Large intestine (tissue), 3 donors: ENCODE data around the gene SPRED3. TPM values are rescaled to one million over a fixed set of nuclear protein-coding genes. Genes with fewer than 3 reads are reported as not detected.

Experiments used
- DNase-seq, 2 donors: peaks; one replicate each; pipeline versions ENCODE4 v3.0.0 to v3.0.0-alpha.2; 2013
- H3K27ac ChIP-seq: one replicate; pipeline ENCODE4 v1.5.1; 2013; ENCODE audit warnings: low read length
- H3K27me3 ChIP-seq: 2 replicates; pipeline ENCODE4 v1.6.1; 2013; ENCODE audit warnings: low read length; ENCODE audit not compliant: control insufficient read depth, insufficient read depth
- H3K36me3 ChIP-seq: 2 replicates; pipeline ENCODE4 v1.6.1; 2013; ENCODE audit warnings: low read length; ENCODE audit not compliant: control insufficient read depth, insufficient read depth
- H3K4me1 ChIP-seq: one replicate; pipeline ENCODE4 v1.6.1; 2013; ENCODE audit warnings: low read length; ENCODE audit not compliant: control insufficient read depth, insufficient read depth
- H3K4me3 ChIP-seq: one replicate; pipeline ENCODE4 v1.5.1; 2013; ENCODE audit warnings: low read length
- H3K9me3 ChIP-seq: one replicate; pipeline ENCODE4 v1.6.1; 2013; ENCODE audit warnings: mild to moderate bottlenecking, low read depth, low read length, moderate library complexity; ENCODE audit not compliant: control insufficient read depth
- WGBS: methylation state at CpG from one replicate; pipeline ENCODE4 v1.1.5; 2013; ENCODE audit warnings: low lambda C conversion rate; ENCODE audit not compliant: insufficient coverage; 5-methylcytosine and 5-hydroxymethylcytosine counted together
- polyA plus RNA-seq: library from polyadenylated mRNA; unstranded; fragments of 120-200 nt; gene quantifications from one replicate; pipeline ENCODE4 v1.2.1, GENCODE V29; 2013

Gene SPRED3
- polyA plus RNA-seq, 1 donor = 3.9 TPM

GRCh38 chr19:38371081-38371480 lies 17.4 kb upstream of the SPRED3 start:
- Histone ChIP-seq H3K4me1 (peaks cover 8% of the 10 kb centered on the region), H3K9me3 (no peaks in the 10 kb centered on the region), H3K27me3 (no peaks in the 10 kb centered on the region), H3K27ac (no peak overlapping the region), H3K4me3 (no peak overlapping the region), H3K36me3 (peaks cover 1% of the 10 kb centered on the region)
- WGBS = no CpG with 5 or more reads among the region's 6 CpGs
- no peak for DNase-seq

GRCh38 chr19:38373907-38374331 lies 14.6 kb upstream of the SPRED3 start:
- Histone ChIP-seq H3K9me3 (no peaks in the 10 kb centered on the region), H3K4me3 (peak overlapping the region; percentile 49), H3K27ac (peak overlapping the region; percentile 89), H3K27me3 (no peaks in the 10 kb centered on the region), H3K36me3 (peaks cover 17% of the 10 kb centered on the region), H3K4me1 (peaks cover 11% of the 10 kb centered on the region)
- no CpG with 5 or more reads among the region's 6 CpGs for WGBS
- no peak for DNase-seq

DNA sequence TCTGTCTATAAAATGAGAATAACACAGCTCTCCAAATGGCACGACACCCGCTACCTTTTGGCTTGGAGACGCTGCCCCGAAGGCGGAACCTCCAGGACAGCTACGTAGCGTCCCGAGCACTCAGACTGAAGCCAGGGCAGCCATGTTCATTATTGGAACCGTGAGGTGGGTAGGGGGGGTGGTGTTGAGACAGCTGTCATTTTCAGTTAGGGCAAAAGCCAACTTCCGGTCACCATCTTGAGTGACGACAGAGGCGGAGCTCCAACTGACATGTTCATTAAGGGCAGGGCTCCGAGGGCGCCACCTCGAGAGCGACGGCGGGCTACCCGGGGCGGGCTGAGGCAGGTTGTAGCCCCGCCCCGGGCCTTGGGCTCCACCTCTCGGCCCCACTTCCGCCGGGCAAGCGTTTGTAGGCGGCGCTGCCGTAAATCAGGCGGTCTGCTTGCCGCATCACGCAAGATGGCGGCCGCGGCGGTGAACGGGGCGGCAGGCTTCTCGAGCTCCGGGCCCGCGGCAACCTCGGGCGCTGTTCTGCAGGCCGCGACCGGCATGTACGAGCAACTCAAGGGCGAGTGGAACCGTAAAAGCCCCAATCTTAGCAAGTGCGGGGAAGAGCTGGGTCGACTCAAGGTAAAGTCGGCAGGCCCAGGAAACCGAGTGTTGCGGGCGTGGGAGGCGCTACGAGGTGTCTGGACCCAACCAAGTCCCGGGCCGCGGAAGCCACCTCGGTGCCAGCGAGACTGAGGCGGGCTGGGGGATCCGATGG lies 14.0 kb upstream of the SPRED3 start, which contains the start of gene PSMD8:
TSS of gene PSMD8 (plus strand) at position 240 of the 766 bp plus-strand sequence. CDS start at position 271, 31 bp downstream.
- Histone ChIP-seq H3K27me3 (no peaks in the 10 kb centered on the region), H3K27ac (peak within 1 kb of the TSS; percentile 89), H3K36me3 (peaks cover 23% of the 10 kb centered on the region), H3K4me3 (peak within 1 kb of the TSS; percentile 75), H3K4me1 (peaks cover 11% of the 10 kb centered on the region), H3K9me3 (no peaks in the 10 kb centered on the region)
- peak; percentile 100 for DNase-seq
- no CpG with 5 or more reads among the region's 65 CpGs for WGBS

DNA sequence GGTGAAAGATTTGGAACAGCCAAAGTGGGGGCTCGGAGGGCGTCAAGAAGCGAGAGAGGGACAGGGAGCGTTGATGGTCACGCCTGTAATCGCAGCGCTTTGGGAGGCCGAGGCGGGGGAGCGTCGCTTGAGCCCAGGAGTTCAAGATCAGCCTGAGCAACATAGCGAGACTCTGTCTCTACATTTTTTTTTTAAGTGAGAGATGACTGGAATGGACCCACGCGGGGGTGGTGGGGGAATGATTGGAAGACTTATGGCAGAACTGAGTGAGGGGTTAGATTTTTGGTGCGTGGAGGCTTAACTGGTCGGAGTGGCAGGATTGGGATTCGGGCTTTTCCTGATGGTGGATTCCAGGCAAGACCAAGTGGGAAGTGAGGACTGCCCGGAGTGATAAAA lies 13.4 kb upstream of the SPRED3 start:
- peak overlapping the region; percentile 88 for H3K27ac ChIP-seq
- H3K36me3 ChIP-seq = peaks cover 25% of the 10 kb centered on the region
- no peaks in the 10 kb centered on the region for H3K9me3 ChIP-seq
- no CpG with 5 or more reads among the region's 18 CpGs for WGBS
- H3K4me3 ChIP-seq = peak overlapping the region; percentile 75
- peaks cover 11% of the 10 kb centered on the region for H3K4me1 ChIP-seq
- H3K27me3 ChIP-seq = no peaks in the 10 kb centered on the region
- DNase-seq = no peak

DNA sequence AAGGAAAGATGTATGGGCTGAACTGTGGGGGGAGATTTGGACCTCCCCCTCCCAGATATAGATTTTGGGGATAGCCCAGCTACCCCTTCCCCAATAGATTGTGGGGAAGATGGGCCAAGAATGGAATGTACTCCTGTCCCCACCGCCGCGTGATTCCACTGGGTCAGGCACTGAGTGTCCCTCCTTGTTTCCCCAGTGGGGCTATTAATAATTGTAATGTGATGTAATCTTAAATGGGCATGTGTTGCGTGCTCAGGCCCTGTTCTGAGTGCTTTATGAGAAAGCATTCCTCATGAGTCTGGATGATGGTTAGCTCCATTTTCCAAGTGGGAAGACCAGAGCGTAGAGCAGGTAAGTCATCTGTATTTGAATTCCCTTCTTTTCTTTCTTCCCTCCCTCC lies 12.7 kb upstream of the SPRED3 start:
- no peak for DNase-seq

DNA sequence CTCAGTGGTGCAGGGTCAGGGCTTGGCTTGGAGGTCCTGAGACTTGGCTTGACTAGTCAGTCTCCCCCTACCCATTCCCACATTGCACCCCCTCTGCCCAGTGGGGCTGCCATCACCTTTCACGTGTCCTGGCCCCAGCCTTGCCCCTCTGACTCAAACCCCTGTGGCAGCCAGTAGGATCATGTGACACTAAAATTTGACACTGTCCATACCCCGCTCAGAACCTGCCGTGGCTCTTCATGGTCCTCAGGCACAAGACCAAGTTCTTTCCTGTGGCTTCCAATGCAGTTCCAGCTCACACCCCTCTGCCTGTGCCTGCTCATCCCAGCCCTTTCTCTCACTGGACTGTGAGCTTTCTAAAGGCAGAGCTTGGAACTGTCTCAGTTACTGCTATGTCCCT lies 11.9 kb upstream of the SPRED3 start:
- DNase-seq = no peak
- Histone ChIP-seq H3K4me1 (peaks cover 11% of the 10 kb centered on the region), H3K36me3 (peaks cover 39% of the 10 kb centered on the region), H3K27me3 (no peaks in the 10 kb centered on the region), H3K4me3 (no peak overlapping the region), H3K9me3 (no peaks in the 10 kb centered on the region), H3K27ac (no peak overlapping the region)
- WGBS = no CpG with 5 or more reads among the region's 3 CpGs

More for the DNA sequence above, 12.7 kb upstream of the SPRED3 start:
- Histone ChIP-seq H3K27ac (no peak overlapping the region), H3K4me3 (peak overlapping the region; percentile 75), H3K9me3 (no peaks in the 10 kb centered on the region), H3K27me3 (no peaks in the 10 kb centered on the region), H3K4me1 (peaks cover 11% of the 10 kb centered on the region), H3K36me3 (peaks cover 31% of the 10 kb centered on the region)
- WGBS = no CpG with 5 or more reads among the region's 5 CpGs

DNA sequence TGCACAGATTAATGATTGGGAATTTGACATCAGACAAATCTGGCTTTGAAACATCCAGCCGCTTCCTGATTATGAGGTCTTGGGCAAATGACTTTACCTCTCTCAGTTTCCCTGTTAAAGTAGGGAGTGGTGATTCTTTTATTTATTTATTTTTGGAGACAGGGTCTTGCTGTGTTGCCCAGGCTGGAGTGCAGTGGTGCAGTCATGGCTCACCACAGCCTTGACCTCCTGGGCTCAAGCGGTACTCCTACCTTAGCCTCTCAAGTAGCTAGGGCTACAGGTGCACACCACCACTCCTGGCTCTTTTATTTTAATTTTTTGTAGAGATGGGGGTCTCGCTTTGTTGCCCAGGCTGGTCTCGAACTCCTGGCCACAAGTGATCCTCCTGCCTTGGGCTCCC lies 11.4 kb upstream of the SPRED3 start:
- Histone ChIP-seq H3K36me3 (peaks cover 44% of the 10 kb centered on the region), H3K4me3 (no peak overlapping the region), H3K4me1 (peaks cover 11% of the 10 kb centered on the region), H3K9me3 (no peaks in the 10 kb centered on the region), H3K27ac (no peak overlapping the region), H3K27me3 (no peaks in the 10 kb centered on the region)
- no CpG with 5 or more reads among the region's 4 CpGs for WGBS
- no peak for DNase-seq

DNA sequence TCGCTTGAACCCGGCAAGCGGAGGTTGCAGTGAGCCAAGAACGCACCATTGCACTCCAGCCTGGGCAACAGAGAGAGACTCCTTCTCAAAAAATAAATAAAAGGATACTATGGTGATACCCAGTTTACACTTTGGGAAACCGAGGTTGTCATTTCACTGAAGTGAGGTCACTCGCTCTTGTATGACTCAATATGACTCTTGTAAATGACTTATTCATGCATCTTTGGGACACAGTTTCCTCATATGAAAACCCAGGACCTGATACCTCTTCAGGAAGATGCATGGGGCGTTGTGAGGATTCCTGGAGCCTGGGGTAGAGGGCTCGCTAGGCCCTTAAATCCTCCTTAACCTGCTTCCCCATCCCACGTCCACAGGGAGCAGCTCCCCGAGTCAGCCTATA lies 9.6 kb upstream of the SPRED3 start:
- H3K27ac ChIP-seq = no peak overlapping the region
- H3K9me3 ChIP-seq = no peaks in the 10 kb centered on the region
- peaks cover 11% of the 10 kb centered on the region for H3K4me1 ChIP-seq
- no peak overlapping the region for H3K4me3 ChIP-seq
- no CpG with 5 or more reads among the region's 10 CpGs for WGBS
- H3K36me3 ChIP-seq = peaks cover 59% of the 10 kb centered on the region
- no peaks in the 10 kb centered on the region for H3K27me3 ChIP-seq
- no peak for DNase-seq

- H3K27me3 ChIP-seq = peaks cover 18% of the 10 kb centered on the region
- peaks cover 6% of the 10 kb centered on the region for H3K4me1 ChIP-seq
- no peak overlapping the region for H3K4me3 ChIP-seq
- no peak overlapping the region for H3K27ac ChIP-seq
- WGBS = no CpG with 5 or more reads among the region's 9 CpGs
- peaks cover 64% of the 10 kb centered on the region for H3K36me3 ChIP-seq
- DNase-seq = no peak
- peaks cover 3% of the 10 kb centered on the region for H3K9me3 ChIP-seq
These were observed 7.4 kb upstream of the SPRED3 start for GRCh38 chr19:38381138-38381537.

GRCh38 chr19:38383184-38383583 lies 5.3 kb upstream of the SPRED3 start:
- WGBS = no CpG with 5 or more reads among the region's 10 CpGs
- Histone ChIP-seq H3K27me3 (peaks cover 38% of the 10 kb centered on the region), H3K27ac (no peak overlapping the region)

DNA sequence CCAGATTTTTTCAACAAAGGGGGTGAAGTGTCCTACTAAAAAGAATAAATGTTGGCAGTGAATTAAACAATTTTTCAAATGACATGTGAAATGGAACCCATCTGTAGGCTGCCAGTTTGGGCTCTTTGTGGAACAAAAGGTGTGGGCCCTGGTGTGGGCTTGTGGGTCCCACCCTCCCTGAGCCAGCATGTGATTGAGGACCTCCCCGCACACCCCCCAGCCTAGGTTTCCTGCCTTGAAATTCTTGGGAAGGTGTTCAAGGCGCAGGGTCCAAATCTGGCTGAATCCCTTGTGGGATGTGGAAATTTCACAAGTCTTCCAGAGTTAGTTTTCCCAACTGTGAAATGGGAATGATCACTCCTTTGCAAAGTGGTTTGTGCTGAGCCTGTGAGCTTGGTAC lies 4.8 kb upstream of the SPRED3 start:
- peaks cover 43% of the 10 kb centered on the region for H3K27me3 ChIP-seq
- DNase-seq = no peak
- no peak overlapping the region for H3K4me3 ChIP-seq
- peaks cover 25% of the 10 kb centered on the region for H3K4me1 ChIP-seq
- H3K36me3 ChIP-seq = peaks cover 49% of the 10 kb centered on the region
- WGBS = no CpG with 5 or more reads among the region's 2 CpGs
- H3K27ac ChIP-seq = no peak overlapping the region
- H3K9me3 ChIP-seq = peaks cover 15% of the 10 kb centered on the region

More at GRCh38 chr19:38383184-38383583, 5.3 kb upstream of the SPRED3 start:
- H3K4me1 ChIP-seq = peaks cover 22% of the 10 kb centered on the region
- no peak for DNase-seq
- H3K4me3 ChIP-seq = no peak overlapping the region
- H3K36me3 ChIP-seq = peaks cover 49% of the 10 kb centered on the region
- peaks cover 15% of the 10 kb centered on the region for H3K9me3 ChIP-seq
